ENCODE results near the gene XPO6.

Gene XPO6

GRCh38 chr16:28205117-28205899 is 6.5 kb downstream of the XPO6 start:
- Mint-ChIP-seq H3K4me1 (ENCODE audit: low read depth) (peaks cover 42% of the 10 kb centered on the region), H3K36me3 (ENCODE audit: low read depth) (peaks cover 37% of the 10 kb centered on the region), H3K4me3 (no peak overlapping the region), H3K9me3 (no peaks in the 10 kb centered on the region), H3K27me3 (no peaks in the 10 kb centered on the region), H3K27ac (no peak overlapping the region)
- intact Hi-C loops (cut with micrococcal nuclease), result no loop called here

DNA sequence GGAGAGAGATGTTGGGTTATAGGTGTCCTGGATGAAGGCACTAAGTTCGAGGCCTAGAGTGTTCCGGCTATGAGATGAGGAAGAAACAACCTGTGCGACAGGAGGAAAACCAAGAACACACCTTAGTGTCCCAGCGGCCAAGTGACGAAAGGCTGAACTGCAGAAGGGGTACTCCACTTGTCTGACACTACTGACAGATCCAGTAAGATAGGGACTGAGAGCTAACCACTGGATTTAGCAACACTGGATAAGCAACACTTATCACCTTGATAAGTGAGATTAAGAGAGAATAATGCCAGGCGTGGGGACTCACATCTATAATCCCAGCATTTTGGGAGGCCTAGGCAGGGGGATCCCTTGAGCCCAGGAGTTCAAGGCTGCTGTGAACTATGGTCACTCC is 7.1 kb downstream of the XPO6 start:
- H3K4me1 Mint-ChIP-seq (ENCODE audit: low read depth), result peaks cover 35% of the 10 kb centered on the region
- H3K27me3 Mint-ChIP-seq, result no peaks in the 10 kb centered on the region
- intact Hi-C loops (cut with micrococcal nuclease), result no loop called here
- H3K27ac Mint-ChIP-seq, result no peak overlapping the region
- no peaks in the 10 kb centered on the region for H3K9me3 Mint-ChIP-seq
- peaks cover 32% of the 10 kb centered on the region for H3K36me3 Mint-ChIP-seq (ENCODE audit: low read depth)
- H3K4me3 Mint-ChIP-seq, result no peak overlapping the region

- Mint-ChIP-seq H3K36me3 (ENCODE audit: low read depth) (peaks cover 28% of the 10 kb centered on the region), H3K27ac (no peak overlapping the region), H3K27me3 (no peaks in the 10 kb centered on the region), H3K9me3 (no peaks in the 10 kb centered on the region), H3K4me1 (ENCODE audit: low read depth) (peaks cover 31% of the 10 kb centered on the region), H3K4me3 (no peak overlapping the region)
- intact Hi-C loops (cut with micrococcal nuclease), result no loop called here
These were observed 7.6 kb downstream of the XPO6 start for GRCh38 chr16:28204204-28204603.

DNA sequence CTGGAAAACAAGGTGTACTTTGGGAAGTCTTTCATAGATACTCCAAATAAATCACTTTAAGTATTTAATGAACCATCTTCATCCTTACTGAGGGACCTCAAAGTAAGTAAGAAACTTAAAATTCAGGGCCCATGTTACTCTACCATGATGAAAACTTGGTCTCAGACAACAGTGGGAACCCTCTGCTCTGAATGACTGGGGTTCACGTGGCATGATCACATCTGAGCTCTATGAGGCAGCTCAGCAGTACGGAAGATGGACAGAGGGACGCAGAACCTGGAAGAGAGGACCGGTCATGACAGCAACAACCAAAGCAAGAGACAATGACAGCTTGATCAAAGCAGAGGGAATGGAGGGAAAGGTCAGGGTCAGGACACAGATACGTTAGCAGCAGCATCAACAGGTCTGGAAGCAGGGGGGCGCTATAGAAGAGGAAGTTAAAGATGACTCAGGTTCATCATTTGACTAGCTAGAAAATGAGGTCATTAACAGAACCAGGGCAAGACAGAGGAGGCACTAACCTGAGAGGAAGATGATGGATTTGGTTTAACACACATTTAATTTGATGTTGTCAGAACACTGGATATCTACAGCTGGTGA is 9.5 kb downstream of the XPO6 start:
- peaks cover 8% of the 10 kb centered on the region for H3K36me3 Mint-ChIP-seq (ENCODE audit: low read depth)
- H3K9me3 Mint-ChIP-seq, result no peaks in the 10 kb centered on the region
- H3K27me3 Mint-ChIP-seq, result no peaks in the 10 kb centered on the region
- intact Hi-C loops (cut with micrococcal nuclease), result no loop called here
- H3K27ac Mint-ChIP-seq, result no peak overlapping the region
- H3K4me1 Mint-ChIP-seq (ENCODE audit: low read depth), result peaks cover 11% of the 10 kb centered on the region
- H3K4me3 Mint-ChIP-seq, result no peak overlapping the region

- peaks cover 12% of the 10 kb centered on the region for H3K36me3 Mint-ChIP-seq (ENCODE audit: low read depth)
- H3K9me3 Mint-ChIP-seq, result no peaks in the 10 kb centered on the region
- H3K27me3 Mint-ChIP-seq, result no peaks in the 10 kb centered on the region
- intact Hi-C loops (cut with micrococcal nuclease), result no loop called here
- H3K27ac Mint-ChIP-seq, result peak overlapping the region; percentile 2
- peaks cover 24% of the 10 kb centered on the region for H3K4me1 Mint-ChIP-seq (ENCODE audit: low read depth)
- no peak overlapping the region for H3K4me3 Mint-ChIP-seq
These were observed 11.1 kb downstream of the XPO6 start for GRCh38 chr16:28200661-28201060.

GRCh38 chr16:28196387-28196987 is 15.3 kb downstream of the XPO6 start:
- Mint-ChIP-seq H3K27me3 (no peaks in the 10 kb centered on the region), H3K4me1 (ENCODE audit: low read depth) (peaks cover 62% of the 10 kb centered on the region), H3K36me3 (ENCODE audit: low read depth) (peaks cover 27% of the 10 kb centered on the region), H3K4me3 (no peak overlapping the region), H3K9me3 (no peaks in the 10 kb centered on the region), H3K27ac (peak overlapping the region; percentile 67)
- intact Hi-C loops (cut with micrococcal nuclease), result no loop called here

DNA sequence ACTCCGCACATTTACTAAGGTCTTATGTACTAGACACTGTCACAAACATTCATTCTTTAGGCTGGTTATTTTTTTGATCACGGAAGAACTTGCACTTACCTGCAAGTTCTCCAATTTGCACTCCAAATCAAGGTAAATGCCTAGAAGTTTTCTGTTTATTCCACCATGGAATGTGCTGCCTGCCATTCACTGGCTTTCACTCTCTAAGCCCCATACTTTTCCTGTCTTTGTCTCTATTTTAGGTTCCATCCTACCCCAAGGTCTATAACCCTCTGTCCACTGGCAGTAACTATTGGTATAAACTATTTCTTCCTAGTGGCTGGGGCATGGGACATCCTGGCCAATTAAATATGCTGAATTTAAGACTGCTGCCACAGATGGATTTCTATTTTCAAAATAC is 15.9 kb downstream of the XPO6 start:
- Mint-ChIP-seq H3K27me3 (no peaks in the 10 kb centered on the region), H3K36me3 (ENCODE audit: low read depth) (peaks cover 31% of the 10 kb centered on the region), H3K4me1 (ENCODE audit: low read depth) (peaks cover 61% of the 10 kb centered on the region), H3K9me3 (no peaks in the 10 kb centered on the region), H3K27ac (peak overlapping the region; percentile 73), H3K4me3 (no peak overlapping the region)
- intact Hi-C loops (cut with micrococcal nuclease), result no loop called here

DNA sequence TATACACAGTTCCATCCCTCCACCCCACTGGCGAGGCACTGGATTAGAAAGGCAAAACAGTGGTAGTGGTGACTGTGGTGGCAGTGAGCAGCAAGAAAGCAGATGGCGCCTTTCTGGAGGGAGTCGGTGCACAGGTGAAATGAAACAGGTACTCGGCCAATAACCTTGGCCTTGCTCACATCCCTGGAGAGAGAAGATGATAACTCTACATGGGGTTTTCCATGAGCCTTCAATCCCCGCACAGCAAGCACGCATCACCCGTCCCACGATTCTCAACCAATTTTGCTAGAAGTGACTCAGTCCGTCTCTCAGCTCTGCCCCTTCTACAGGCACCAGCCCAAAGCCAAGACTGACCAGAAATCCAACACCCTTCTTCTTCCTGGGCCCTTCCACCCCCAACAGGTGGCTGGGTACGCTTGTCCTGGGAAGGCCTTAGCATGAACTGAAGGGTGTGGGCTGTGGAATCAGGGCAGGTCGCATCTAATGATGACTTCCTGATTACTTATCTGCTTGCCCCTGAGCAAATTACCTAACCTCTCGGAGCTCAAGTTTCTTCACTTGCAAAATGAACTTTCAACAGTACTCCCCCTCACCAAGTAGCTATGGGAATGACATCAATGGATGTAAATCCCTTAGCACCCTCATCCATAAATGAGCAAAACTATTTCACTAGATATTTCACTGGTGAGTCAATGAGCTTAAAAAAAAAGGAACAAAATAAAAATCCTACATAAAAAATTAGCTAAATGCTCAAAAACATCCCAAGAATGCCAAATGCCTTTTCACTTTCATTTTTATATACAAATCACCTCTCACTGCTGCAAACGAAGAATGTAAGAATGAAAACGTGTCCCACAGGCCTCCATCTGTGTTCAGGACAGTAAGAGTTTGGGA is 18.0 kb downstream of the XPO6 start:
- peaks cover 74% of the 10 kb centered on the region for H3K4me1 Mint-ChIP-seq (ENCODE audit: low read depth)
- H3K9me3 Mint-ChIP-seq, result no peaks in the 10 kb centered on the region
- H3K27ac Mint-ChIP-seq, result peak overlapping the region; percentile 68
- H3K36me3 Mint-ChIP-seq (ENCODE audit: low read depth), result peaks cover 37% of the 10 kb centered on the region
- intact Hi-C loops (cut with micrococcal nuclease), result no loop called here
- no peak overlapping the region for H3K4me3 Mint-ChIP-seq
- no peaks in the 10 kb centered on the region for H3K27me3 Mint-ChIP-seq

- peaks cover 37% of the 10 kb centered on the region for H3K36me3 Mint-ChIP-seq (ENCODE audit: low read depth)
- no peaks in the 10 kb centered on the region for H3K27me3 Mint-ChIP-seq
- H3K9me3 Mint-ChIP-seq, result no peaks in the 10 kb centered on the region
- peak overlapping the region; percentile 68 for H3K27ac Mint-ChIP-seq
- peak overlapping the region; percentile 45 for H3K4me3 Mint-ChIP-seq
- peaks cover 79% of the 10 kb centered on the region for H3K4me1 Mint-ChIP-seq (ENCODE audit: low read depth)
- intact Hi-C loops (cut with micrococcal nuclease), result no loop called here
These were observed 18.8 kb downstream of the XPO6 start for GRCh38 chr16:28192806-28193529.

GRCh38 chr16:28191364-28191960 is 20.3 kb downstream of the XPO6 start:
- H3K27ac Mint-ChIP-seq, result no peak overlapping the region
- no peaks in the 10 kb centered on the region for H3K9me3 Mint-ChIP-seq
- intact Hi-C loops (cut with micrococcal nuclease), result no loop called here
- H3K4me3 Mint-ChIP-seq, result no peak overlapping the region
- H3K27me3 Mint-ChIP-seq, result no peaks in the 10 kb centered on the region
- H3K36me3 Mint-ChIP-seq (ENCODE audit: low read depth), result peaks cover 33% of the 10 kb centered on the region
- peaks cover 82% of the 10 kb centered on the region for H3K4me1 Mint-ChIP-seq (ENCODE audit: low read depth)

GRCh38 chr16:28189245-28189644 is 22.5 kb downstream of the XPO6 start:
- H3K4me3 Mint-ChIP-seq, result peak overlapping the region; percentile 70
- H3K9me3 Mint-ChIP-seq, result no peaks in the 10 kb centered on the region
- peaks cover 76% of the 10 kb centered on the region for H3K4me1 Mint-ChIP-seq (ENCODE audit: low read depth)
- H3K27ac Mint-ChIP-seq, result peak overlapping the region; percentile 93
- peaks cover 31% of the 10 kb centered on the region for H3K36me3 Mint-ChIP-seq (ENCODE audit: low read depth)
- H3K27me3 Mint-ChIP-seq, result no peaks in the 10 kb centered on the region
- intact Hi-C loops (cut with micrococcal nuclease), result loop anchor here (1.0 kb wide), 1 partner anchor 8 kb away; no protein-coding TSS in a partner anchor

DNA sequence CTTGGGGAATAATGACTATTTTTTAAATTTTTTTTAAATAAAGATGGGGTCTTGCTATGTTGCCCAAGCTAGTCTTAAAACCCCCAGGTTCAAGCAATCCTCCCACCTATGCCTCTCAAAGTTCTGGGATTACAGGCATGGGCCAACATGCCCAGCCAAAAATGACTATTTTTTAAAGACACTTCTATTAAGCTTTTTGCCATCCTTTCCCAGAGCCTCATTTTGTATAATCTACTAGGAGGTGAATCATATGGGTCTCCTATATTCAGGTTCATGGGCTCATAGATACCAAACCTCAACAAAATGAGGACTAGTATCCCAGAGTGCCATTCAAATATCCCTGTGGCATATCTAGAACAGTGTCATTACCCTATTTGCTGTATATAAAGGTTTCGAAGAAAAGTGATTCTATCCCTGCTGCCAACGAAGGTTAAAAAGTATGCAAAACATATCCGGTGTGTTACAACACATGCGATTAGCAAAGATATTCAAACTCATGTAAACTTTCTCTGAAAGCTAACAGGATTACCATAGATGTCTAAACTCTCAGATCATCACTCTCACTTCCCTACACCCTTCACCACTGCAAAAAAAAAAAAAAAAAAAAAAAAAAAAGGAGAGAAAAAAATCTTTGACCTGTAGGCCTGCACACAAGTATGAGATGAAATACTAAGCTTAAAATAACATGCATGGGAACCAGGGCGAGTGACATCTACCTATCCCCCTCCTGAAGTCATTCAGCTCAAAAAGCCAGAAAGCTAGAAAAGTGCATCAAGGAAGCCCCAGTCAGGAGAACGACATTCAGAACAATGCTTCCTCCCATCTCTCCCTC is 23.5 kb downstream of the XPO6 start:
- Mint-ChIP-seq H3K9me3 (no peaks in the 10 kb centered on the region), H3K27ac (peak overlapping the region; percentile 93), H3K36me3 (ENCODE audit: low read depth) (peaks cover 38% of the 10 kb centered on the region), H3K4me1 (ENCODE audit: low read depth) (peaks cover 76% of the 10 kb centered on the region), H3K4me3 (peak overlapping the region; percentile 70), H3K27me3 (no peaks in the 10 kb centered on the region)
- intact Hi-C loops (cut with micrococcal nuclease), result no loop called here

All from dendritic cell treated with granulocyte-macrophage colony-stimulating factor and Interleukin-4, amounts not matched to agents 40 ng/mL and 50 ng/mL, for 4 days (primary cell).